NCI-H2081 (cell line): ENCODE results near the gene LARGE2.

Source experiments
- DNase-seq, 2 experiments: peaks; one replicate each; lab custom pipeline; 2025; lab: John Stamatoyannopoulos, UW

LARGE2 gene

DNA sequence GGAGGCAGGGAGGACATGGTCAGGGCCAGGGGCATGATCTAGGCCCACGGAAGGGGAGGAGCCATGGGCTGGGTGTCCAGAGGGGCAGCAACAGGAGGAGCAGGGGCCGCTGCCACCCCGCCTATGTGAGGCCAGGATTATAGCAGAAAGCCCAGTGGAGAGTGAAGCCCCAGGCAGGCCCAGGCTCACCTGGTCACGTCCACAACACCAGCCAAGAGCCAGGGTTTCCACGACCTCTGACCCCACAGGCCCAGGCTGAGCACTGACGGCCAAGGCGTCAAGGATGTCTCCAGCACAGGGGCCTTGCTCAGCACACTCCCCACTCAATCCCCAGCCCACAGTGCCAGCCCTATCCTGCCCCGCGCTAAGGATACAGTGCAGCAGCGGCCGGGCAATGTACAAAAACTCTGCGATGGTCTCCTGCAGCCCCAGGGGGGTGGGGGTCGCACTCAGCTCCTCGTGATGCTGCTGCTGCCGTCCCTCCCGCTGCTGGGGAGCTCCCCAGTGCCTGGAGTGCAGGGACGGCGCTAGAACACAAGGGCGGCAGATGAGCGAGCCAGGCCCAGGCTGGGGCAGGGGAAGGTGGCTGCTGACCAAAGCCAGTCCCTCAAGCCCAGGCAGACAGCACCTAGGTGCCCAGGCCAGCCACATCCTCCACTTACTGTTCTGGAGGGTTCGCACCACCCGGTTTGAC is 8.4 kb upstream of the LARGE2 start:
- no peak for DNase-seq

DNA sequence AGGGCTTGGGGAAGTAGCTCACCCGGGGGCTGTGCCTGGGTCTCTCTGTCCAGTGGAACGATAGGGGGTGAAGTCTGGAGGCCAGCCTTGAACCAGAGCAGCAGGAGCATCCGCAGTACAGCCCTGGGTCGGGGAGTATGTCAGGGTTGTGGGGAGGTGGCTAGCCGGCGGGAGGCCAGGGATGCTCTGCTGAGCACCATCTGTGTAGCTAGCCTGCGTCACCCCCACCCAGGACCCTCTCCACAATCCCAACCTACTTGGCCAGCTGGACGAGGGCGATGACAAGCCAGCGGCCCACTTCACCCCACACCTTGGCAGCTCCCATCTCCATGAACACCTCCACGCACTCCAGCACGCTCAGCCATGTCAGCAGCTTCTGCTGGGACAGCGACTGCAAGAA is 7.0 kb upstream of the LARGE2 start:
- no peak for DNase-seq

DNA sequence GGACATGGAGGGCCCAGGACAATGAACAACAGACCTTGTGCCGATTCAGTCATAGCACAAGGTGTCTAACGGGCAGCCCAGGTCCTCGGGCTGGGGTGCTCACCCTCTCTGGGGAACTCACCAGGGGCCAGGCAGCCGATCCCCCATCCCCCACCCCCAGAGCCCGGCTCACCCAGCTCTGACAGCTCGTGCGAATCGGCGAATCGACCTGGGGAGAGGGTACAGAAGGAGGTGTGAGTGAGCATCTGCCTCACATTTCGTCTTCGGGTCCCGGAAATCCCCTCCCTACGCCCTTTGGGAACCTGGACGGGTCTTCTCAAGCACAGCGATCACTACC is 5.2 kb upstream of the LARGE2 start:
- DNase-seq = no peak

DNA sequence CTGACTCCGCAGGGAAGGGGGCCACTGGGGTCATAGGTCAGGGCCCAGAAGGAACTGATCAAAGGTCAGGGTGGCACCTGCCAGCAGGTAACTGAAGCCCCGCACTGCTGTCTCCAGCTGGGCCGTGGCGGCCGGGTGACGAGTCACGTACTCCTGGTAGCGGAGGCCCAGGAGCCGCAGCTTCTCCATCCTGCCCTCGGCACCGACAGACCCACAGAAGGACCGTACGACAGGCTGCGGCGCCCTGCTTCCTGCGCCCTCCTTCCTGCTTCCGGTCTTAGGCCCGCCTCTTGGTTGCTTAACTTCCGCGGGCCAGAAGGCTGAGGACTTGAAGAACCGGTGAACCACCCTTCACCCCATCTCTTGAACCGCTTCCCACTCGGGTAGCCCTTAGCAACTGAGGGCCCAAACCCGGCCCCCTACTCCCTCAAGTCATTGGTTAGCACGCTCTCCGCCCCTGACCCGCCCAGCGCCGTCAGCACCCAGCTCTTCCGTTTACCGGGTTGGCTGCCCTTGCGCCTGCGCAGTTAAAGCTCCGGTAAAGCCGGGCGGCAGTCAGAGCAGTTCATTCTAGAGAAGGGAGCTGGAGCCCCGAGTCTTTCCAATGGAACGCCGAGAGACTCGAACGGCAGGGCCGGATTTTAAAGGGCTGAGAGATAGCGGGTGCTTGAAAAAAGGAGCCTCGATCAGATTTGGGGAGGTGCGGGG is 4.7 kb upstream of the LARGE2 start, which contains the start of gene PEX16:
PEX16 (minus strand) TSS at position 255 of the 708 bp plus-strand sequence; CDS start at position 189, 66 bp downstream.
- DNase-seq = peak; percentile 99

DNA sequence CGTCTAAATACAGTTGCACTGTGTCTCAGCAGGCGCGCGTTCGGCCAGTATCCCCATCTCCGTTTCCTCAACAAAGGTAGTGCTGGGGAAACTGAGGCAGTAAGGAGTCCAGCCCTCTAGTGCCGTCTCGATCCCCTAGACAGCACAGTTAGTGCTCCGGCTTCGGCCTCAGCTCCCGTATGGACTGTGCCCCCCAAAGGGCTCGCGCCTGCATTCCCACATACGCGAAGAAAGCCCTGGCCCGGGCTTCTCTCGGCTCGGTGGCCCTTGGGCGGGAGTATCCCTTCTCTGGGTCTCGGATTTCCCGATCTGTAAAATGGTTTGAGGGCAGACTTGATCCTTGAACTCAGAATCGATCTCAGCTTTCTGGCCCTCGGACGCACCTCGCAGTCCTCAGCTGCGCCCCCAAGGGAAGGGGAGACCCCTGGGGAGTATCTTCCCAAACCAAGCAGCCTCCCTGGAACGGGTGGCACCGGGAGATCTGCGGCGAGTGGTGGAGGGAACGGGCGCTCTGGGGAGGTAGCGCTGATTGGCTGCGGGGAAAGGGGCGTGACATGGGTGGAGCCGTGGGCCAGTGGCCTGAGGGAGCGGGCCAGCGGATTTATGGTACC is 4.0 kb upstream of the LARGE2 start:
- DNase-seq = peak; percentile 80 to 88

DNA sequence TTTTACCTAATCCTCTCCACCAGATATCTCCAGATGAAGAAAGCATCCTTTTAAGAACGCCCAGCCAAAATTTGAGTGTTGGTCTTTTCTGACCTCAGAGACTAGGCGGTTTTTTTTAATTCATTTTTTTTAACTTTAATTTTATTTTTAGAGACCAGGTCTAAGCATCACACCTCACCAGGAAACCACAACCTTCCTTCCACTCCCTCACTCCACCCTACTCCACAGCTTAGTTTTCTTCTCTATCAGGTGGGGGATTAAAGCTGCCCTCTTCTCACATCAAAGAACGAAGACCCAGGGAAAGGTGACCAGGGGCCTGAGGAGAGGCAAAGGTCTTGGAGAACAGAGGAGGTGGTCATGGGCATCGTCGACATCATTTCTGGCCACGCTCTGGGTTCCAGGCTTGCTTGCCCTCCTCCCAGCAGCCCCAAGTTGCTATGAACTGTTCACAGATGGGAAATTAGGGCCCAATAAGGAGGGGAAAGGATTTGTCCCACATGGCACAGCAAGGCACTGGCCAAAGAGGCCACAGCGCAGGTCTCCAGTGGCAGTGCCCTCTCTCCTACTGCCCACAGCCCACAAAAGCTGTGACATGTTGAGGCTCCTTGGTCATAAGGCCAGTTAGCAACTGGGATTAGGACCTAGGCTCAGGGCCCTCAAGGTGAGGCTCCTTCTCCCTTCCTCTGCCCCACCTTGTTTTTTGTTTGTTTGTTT is 3.3 kb upstream of the LARGE2 start:
- DNase-seq = no peak

DNA sequence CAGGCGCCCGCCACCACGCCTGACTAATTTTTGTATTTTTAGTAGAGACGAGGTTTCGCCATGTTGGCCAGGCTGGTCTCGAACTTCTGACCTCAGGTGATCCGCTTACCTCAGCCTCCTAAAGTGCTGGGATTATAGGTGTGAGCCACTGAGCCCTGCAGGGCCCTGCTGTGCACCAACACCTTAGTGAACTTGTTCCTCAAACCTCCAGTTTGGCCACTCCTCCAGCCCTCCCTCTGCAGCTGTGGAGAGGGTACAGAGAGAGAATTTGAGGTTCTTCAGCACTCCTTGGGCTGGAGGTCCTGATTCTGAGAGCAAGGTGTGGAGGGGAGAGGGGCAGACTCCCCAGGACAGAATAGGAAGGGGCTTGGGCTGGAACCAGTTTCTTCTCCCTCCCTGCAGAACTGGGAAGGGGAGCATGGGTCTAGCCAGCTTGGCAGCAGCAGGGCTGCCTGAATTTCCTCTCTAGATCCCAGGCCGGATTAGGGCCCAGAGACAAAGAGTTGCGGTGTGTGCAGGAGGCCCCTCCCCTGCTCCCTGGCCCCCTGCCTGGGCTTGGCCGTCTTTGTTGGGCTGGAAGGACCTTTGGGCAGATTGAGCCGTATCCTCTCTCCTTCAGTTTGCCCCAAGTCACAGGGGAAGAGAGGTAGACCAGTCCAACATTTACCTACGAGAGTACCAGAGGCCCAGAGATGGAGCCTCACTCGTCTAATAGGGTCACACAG is 2.5 kb upstream of the LARGE2 start:
- DNase-seq = no peak

DNA sequence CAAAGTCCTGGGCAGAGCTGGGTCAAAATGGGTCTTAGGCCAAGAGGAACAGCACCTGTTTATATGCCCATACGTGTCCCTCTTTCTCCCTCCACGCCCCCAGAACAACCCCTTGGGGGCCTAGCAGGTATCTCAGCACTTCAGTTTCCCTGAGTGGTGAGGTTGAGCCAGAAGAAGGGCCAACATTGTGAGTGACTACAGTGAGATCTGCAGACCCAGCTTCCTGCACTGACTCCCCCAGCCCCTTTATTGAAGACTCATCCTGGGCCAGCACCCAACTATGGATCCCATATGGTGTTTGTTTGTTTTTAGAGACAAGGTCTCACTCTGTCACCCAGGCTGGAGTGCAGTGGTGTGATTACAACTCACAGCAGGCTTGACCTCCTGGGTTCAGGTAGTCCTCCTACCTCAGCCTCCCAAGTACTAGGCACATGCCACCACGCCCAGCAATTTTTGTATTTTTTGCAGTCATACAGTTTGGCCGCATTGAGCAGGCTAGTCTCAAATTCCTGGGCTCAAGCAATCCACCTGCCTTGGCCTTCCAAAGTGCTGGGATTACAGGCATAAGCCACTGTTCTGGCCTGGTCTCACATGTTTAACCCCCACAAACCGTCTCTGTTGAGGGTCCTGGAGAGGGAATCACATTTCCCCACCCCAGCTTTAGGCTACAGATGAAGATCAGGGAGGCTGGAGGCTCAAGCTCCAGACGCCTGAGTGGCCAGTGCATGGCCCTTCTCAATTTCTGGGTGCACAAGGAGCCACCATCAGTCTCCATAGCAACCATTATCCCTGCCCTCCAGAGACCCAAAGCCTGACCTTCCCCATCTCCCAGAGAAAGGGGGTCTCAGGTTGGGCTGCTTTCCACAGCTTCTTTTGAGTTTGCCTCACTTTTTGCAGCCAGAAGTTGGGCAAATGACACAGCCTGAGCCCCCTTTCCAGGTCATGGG is 1.7 kb upstream of the LARGE2 start:
- DNase-seq = no peak

DNA sequence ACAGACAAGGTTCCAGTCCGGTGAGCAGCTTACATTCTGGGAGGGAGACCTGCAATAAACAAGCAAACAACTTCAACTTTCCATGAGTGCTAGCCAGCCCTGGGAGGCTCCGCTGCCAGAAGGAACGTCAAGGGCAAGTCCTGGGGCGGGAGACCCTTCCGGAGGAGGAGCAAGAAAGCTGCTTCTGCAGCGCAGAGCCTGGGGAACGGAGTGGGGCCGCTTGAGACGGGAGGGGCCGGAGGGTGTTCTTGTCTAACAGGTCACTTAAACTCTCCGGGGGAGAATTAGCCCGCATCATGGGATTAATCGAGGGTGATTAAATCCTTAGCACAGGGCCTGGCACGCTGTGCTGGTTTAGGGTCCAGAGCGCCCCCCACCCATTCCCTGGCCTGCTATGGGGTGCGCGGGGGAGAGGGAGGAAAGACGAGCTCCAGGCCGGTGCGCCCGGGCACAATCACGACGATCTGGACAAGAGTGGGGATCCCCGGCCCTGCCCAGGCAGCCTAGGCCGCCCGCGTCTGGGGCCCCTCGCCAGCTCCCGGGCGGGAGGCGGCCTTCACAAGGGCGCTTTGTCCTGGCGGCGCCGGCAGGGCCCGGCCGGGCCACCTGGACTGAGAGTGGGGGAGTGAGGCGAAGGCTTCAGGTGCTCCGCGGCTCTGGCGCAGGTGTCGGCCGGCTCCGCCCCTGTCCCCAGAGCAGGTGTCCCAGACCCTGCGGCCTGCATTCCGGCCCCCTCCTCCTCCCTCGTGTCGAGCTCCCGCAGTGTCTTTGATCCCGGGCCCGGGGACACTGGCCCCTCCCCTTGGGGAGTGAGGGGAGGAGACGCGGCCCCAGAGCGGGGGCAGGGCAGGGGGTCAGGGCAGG is 663 bp upstream of the LARGE2 start:
- peak; percentile 96 for DNase-seq

DNA sequence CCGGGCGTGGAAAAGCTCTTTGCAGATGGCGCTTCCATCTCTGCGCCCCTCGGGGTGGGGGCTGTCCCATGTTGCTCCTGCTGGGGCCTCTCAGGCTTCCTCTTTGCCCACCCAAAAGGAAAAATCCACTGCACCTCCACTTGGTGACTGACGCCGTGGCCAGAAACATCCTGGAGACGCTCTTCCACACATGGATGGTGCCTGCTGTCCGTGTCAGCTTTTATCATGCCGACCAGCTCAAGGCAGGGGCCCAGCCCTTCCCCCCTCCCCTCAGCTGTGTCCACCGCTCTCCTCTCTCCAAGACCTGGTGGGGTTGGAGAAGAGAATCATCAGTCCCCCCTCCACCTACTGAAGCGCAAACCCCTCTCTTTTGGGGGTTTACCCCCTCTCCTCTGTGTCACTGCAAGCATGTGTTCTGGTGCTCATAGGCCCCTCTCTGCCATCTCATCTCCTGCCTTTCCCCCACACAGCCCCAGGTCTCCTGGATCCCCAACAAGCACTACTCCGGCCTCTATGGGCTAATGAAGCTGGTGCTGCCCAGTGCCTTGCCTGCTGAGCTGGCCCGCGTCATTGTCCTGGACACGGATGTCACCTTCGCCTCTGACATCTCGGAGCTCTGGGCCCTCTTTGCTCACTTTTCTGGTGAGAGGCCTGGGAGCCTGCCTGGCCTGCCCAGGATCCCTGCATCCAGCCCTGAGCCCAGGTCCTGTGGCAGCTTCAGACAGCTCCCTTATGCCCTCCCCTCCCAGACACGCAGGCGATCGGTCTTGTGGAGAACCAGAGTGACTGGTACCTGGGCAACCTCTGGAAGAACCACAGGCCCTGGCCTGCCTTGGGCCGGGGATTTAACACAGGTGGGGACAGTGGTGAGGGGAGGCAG is 1.8 kb downstream of the LARGE2 start:
- no peak for DNase-seq

DNA sequence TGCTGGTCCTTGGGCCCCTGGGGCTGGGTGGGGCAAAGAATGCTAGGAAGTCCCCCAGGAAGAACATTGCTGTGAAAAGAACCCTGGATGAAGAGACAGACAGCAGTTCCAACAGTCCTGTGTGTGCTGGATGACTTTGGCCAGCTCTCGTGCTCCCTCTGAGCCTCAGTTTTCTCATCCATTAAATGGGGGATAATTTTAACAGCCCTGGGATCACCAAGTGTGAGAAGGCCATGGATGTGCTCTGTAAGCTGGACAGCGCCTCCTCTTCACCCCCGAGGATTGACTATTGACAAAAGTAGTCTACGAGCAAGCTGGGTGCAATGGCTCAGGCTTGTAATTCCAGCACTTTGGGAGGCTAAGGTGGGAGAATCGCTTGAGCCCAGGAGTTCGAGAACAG is 2.5 kb downstream of the LARGE2 start:
- no peak for DNase-seq

DNA sequence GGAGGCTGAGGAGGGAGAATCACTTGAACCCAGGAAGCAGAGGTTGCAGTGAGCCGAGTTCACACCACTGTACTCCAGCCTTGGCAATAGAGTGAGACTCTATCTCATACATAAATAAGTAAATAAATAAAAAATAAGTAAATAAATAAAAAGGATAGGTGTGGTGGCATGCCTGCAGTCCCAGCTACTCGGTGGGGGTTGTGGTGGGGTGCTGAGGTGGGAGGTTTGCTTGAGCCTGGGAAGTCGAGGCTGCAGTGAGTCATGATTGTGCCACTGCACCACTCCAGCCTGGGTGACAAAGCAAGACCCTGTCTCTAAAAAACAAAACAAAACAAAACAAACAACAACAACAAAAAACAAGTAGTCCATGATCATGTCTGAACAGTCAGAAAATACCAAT is 3.1 kb downstream of the LARGE2 start:
- no peak for DNase-seq

DNA sequence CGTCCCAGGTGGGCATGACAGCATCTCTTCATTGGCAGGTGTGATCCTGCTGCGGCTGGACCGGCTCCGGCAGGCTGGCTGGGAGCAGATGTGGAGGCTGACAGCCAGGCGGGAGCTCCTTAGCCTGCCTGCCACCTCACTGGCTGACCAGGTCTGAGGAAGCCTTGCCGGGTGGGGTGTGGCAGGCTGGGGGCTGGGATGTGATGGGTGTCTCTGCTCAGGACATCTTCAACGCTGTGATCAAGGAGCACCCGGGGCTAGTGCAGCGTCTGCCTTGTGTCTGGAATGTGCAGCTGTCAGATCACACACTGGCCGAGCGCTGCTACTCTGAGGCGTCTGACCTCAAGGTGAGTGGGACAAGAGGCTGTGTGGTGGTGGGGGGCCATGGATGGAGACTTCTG is 3.5 kb downstream of the LARGE2 start:
- no peak for DNase-seq

DNA sequence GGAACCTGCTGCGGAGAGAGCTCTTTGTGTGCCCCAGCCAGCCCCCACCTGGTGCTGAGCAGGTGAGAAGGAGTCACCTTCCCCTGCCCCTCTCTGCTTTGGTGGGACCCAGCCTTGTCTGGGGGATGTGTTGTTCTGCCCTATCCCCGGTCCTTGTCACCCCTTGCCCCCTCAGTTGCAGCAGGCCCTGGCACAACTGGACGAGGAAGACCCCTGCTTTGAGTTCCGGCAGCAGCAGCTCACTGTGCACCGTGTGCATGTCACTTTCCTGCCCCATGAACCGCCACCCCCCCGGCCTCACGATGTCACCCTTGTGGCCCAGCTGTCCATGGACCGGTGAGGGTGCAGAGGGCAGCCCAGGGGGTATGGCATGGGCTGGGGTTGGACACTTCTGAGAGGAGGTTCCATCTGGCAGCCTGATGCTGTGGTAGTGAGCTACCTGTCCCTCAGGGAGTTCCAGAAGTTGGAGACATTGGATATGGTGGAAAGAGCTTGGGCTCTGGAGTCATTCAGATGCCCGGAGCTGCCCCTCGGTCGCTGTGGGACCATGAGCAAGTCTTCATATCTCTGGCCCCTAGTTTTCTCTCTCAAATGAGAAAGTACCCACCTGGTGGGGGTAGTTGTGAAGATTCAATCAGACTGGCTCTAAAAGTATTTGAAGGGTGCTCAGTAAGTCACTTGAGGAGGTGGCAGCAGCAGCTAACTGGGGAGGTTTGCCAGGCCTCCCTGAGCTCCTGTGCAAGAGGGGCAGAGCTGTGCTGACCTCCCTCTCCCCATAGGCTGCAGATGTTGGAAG is 4.3 kb downstream of the LARGE2 start:
- DNase-seq = no peak

DNA sequence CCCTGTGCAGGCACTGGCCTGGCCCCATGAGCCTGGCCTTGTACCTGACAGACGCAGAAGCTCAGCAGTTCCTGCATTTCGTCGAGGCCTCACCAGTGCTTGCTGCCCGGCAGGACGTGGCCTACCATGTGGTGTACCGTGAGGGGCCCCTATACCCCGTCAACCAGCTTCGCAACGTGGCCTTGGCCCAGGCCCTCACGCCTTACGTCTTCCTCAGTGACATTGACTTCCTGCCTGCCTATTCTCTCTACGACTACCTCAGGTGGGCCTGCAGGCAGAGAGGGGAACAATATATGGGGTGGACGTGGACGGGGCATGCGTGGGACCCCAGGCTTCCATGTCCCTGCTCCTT is 4.9 kb downstream of the LARGE2 start:
- no peak for DNase-seq

DNA sequence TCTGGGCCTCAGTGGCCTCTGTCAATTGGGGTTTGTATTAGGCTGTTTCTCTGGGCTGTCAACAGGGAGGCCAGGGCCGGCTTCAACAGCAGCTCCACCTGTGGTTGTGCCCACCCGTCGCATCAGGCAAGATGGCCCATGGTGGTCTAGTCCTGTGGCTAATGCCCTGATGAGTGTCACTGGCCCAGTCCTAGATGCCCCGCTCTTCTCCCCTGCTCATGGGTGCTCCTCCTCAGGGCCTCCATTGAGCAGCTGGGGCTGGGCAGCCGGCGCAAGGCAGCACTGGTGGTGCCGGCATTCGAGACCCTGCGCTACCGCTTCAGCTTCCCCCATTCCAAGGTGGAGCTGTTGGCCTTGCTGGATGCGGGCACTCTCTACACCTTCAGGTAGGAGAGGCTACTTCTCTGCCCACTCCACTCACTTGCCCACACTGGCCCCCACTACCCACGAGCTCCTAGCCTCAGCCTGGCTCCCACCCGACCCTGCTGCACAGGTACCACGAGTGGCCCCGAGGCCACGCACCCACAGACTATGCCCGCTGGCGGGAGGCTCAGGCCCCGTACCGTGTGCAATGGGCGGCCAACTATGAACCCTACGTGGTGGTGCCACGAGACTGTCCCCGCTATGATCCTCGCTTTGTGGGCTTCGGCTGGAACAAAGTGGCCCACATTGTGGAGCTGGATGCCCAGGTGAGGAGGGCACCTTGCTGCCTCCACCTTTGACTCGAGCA is 5.4 kb downstream of the LARGE2 start:
- DNase-seq = no peak

DNA sequence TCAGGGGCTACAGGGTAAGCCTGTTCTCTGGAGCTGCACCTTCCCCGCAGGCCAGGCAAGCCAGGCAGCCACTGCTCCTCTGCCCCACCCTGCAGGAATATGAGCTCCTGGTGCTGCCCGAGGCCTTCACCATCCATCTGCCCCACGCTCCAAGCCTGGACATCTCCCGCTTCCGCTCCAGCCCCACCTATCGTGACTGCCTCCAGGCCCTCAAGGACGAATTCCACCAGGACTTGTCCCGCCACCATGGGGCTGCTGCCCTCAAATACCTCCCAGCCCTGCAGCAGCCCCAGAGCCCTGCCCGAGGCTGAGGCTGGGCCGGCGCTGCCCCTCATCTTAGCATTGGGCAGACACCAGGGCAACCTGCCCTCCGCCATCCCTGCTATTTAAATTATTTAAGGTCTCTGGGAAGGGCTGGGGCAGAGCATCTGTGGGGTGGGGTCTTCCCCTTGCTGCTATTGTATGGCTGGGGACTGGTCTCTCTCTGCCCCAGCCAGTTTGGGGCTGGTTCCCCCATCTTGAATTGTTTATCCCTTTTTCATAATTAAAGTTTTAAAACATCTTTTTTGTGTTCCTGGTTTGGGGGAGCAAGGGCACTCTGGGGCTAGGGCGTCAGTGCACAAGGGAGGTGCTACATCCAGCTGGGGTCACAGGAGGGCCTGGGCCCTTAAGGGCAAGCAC is 6.2 kb downstream of the LARGE2 start:
- no peak for DNase-seq
